HTERT RPE-1 (cell line): ENCODE data around the gene CRTAC1.

Experiments
- in situ Hi-C: fragments of 300-500 bp; cut with MboI; formaldehyde crosslinking; loops from 4 replicates; pipeline ENCODE4 v1.14.3; 2020; ENCODE audit warnings: low sequenced_read_pairs

The CRTAC1 gene

DNA sequence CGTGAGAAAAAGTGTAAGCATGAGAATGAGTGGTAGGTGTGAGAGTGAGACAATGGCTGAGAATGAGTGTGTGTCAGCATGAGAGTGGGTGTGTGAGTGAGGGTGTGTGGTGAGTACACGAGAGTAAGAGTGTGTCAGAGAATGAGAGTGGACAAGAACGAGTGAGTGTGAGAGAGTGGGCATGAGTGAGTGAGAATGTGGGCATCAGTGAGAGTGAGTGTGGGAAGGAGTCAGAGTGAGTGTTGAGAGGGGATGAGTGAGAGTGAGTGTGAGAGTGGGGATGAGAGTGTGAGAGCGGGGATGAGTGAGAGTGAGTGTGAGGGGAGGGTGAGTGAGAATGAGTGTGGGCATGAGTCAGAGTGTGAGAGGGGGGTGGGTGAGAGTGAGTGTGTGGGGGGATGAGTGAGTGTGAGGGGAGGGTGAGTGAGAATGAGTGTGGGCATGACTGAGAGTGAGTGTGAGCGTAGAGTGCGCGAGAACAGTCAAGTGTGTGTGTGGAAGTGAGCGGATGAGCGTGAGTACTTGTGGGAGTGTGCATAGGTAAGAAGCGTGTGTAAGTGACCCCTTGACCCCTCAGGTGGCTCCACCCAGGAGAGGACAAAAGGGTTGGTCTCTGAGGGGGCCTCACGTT is 105.0 kb downstream of the CRTAC1 start:
- in situ Hi-C loops, result no loop called here

DNA sequence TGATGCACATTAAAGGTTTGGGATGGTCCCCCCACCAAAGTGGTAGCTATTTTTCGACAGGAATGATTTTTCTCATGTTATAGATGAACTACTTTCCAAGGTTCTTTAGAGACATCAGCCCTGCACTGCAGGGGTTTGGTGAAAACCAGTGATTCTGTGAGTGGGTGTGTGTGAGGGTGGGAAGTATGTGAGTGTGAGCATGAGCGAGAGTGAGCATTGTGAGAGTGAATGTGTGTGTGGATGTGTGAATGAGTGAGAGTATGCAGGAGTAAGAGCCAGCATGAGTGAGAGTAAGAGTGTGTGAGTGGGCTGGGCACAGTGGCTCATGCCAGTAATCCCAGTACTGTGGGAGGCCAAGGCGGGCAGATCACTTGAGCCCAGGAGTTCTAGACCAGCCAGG is 105.7 kb downstream of the CRTAC1 start:
- in situ Hi-C loops, result no loop called here

DNA sequence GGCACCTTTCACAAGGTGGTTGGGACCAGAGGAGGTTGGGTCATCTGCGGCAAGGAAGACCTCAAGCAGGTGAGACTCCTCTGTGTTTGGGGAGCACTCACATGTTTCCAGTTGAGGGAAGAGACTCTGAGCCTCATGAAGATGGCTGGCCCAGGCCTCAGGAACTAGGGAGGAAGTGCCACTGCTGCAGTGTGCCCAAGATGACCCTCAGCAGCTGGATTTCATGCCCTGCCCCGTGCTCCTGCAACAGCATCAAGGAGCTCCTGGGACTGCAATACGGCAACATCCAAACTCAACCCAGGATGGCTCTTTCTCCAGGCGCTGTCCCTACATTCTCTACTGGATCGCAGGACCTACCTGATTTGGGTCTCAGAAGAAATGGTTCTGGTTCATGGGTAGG is 106.9 kb downstream of the CRTAC1 start:
- in situ Hi-C loops, result no loop called here

DNA sequence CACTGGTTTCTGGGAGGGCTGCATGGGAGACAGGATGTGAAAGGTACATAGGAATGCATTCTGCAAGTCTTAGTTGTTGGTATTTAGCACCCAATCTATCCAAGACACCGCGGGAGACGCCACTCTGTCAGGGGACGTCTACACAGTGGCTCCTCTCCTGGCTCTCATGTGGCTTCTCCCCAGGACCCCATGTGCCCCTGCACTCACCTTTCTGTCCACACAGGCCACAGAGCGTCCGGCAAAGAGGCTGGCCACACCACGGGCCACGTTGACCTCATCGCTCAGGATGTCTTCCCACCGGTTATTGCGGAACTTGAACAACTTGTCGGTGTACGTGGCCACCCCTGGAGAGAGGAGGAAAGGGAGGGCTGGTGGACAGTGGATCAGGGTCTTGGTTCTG is 107.4 kb downstream of the CRTAC1 start:
- in situ Hi-C loops, result no loop called here

DNA sequence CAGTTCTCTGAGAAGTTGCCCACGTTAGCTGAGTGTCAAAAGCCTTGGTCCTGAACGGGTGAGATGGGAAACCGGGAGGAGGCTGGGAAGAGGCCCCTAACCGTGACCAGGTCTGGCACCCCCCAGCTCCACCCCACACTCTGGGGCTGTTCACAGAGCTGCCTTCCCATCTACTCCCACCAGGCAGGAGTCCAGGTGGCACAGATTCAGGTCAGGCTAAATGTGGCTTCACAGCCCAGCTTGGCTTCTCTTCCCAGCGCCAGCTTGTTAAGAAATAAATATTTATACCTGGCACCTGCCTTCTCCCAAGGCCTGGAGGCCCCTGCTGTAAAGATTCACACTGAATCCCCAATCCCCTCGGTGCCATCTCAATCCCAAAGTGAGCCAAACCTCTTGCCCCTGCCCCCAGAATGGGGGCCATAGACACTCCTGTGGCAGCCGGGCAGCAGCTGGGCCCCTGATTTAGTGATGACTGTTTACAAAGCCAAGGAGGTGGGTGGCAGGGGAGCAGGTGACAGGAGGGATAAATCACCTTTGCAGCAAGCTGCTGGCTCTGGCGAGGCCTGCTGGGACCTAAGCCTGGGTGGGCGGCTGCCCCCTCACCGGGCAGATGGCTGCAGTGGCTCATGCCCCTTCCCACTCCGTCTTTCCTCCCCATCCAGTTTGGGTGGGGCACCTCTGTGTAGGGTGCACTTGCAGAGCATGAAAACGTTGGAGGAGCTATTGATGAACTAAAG is 108.2 kb downstream of the CRTAC1 start:
- in situ Hi-C loops, result no loop called here

DNA sequence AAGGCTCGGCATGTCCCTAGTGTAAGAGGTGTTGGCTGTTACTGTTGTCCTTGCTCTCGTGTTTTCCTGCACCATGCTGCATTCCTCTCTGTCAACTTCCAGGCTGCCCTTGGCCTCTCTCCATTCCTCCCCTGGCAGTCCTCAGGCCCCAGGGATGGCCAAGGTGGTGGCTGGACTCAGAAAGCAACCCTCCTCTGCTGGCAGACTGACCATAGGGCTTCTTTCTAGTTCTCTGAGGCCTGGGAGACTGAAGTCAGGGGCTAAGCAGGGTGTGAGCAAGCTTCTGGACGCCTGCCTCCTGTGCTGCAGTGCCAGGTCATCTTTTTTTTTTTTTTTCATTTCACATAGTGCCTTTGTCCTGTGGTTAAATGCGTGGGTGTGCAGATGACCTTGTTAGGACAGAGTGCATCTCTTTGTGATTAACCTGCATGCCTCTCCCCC is 108.8 kb downstream of the CRTAC1 start:
- in situ Hi-C loops, result no loop called here

DNA sequence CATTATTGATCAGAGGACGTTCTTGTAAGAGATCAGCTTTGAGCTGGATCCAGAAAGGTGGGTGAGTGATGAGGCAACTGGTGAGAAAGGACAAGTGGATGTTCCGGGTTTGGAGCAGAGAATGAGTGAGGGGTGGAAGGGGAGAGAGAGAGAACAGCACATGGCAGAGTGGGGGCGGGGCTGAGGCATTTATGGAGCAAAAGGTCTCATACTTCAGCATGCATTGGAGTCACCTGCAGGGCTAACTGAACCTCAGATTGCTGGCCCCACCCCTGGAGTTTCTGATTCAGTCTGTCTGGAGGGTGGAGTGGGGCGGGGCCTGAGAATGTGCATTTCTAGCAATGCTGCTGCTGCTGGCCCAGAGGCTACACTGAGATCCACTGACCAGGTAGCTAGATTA is 109.6 kb downstream of the CRTAC1 start:
- in situ Hi-C loops, result no loop called here

DNA sequence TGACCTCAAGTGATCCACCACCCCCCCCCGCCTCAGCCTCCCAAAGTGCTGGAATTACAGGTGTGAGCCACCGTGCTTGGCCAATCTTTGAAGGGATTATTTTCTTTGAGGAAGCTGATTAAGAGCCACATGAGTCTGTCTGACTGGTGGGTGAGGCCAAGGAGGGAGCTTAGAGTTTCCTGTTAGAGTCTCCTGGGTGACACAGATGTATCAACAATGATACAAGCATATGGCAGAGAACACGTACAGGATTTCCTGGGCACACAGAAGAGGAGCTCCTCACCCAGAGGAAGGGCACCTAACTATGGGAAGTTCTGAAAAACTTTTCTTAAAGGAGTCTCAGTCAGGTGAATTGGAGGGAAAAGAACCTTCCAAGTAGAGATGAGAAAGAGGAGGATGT is 111.4 kb downstream of the CRTAC1 start:
- in situ Hi-C loops, result no loop called here

DNA sequence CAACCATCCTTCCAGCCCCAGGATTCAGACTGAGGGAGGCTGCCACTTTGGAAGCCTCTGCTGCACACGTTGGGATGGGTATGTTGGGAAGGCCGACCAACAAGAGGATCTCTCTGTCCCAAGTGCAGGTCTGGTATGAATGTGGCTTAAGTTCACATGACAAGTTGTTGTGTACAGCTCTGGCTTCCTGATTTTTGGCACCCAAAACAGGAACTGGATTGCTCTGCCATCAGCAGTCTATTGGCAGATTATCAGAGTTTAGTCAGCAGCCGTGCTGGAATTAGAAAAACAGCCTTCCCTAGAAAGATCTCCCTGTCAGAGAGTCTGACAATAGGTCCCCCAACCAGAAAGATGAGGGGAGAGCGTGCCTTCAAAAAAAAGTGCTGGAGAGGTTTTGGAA is 113.8 kb downstream of the CRTAC1 start:
- in situ Hi-C loops, result no loop called here

DNA sequence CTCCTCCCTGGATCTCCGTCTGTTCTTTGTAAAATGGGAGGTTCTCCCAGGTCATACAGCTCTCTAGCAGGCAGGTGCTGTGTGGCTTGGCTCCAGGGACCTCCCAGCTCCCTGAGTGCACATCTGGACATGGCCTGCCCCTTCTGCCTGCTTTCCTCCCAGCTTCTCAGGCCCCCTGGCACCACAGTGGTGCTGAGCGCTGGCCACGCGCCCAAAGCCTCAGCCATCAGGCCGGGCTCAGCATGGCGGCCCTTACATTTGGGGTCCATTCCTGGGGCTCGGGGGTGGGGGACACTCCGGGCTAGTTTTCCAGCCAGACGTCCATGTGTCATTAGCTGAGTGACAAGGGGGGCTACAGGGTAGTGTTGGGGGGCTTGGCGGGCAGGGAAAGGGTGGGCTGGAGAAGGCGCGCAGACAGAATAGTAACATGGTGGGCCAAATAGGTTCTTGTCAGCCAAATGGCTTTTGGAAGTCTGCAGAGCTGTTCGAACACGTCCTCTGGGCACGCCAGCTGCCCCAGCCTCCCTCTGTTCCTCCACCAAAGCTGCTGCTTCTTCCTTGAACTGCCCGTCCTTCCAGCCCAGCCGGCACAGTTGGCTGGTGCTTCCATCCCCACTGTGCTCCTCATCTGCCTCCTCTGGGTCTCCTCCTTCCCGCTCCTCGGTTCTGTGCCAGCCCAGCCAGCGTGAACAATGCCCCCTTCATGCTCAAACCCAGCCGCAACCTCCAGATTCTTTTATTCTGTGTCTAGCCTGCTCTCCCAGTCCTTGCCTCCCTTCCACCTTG is 114.9 kb downstream of the CRTAC1 start:
- in situ Hi-C loops, result no loop called here

DNA sequence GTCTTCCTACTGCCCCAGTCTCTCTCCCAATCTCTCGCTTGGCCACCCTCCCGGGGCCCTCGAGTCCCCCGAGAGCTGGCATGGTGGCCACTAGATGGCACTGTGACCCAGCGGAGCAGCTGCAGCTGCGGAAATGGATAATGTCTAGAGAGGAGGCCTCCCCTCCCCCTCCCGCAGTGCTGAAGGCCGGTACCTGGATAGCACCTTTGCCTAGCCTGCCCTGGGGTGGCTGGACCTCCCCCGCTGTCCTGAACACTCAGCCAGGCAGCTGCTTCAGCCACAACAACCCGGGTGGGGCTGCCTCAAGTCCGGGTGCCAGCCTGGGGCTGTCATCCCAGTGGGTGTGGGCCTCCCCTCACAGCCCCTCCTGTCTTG is 115.6 kb downstream of the CRTAC1 start:
- in situ Hi-C loops, result no loop called here

DNA sequence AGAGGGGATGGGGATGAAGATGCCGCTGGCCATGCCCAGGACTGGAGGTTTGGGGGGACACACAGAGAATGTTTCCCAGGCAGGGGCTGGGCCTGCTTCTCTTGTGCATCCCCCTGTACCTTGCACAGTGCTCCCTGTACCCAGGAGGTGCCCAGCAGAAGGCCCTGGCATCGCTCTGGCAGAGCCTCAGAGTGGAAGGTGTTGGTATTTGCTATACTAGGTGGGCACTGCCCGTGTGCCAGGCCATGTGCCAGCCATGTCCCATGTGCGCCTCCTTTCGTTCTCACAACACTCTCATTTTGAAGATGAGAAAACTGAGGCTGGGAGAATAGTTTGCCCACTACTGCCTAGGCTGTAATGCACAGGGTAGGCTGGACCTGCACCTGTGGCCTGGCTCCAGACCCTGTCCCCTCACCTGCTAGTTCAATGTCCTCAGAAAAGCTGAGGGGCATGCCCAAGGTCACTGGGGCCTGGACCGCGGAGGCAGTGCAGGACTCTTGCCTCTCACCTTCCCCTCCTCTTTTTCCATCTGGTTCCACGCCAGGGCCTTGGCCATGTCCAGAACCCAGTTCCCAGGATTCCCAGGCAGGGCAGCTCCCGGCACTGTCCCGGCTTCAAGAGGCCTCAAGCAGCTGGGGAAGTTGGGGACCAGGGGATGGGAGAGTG is 116.1 kb downstream of the CRTAC1 start:
- in situ Hi-C loops, result no loop called here

DNA sequence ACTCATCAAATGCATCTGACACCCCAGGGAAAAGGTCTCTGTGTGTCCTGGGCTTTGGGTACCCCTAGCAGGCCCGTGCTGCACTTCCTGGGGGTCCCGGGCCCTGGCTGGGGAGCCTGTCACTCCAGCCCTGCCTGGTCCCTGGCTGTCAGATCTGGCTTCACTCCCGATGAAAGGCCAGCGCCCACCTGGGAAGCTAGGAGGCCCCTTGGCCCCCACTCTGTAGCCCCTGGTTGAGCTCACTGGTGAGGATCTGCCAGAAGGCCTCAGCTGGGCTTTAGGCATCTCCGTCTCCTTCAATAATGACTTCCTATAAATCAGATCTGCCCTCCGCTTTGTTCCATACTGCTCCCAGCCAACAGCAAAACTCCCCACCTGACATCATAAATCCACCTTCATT is 116.8 kb downstream of the CRTAC1 start:
- in situ Hi-C loops, result no loop called here

DNA sequence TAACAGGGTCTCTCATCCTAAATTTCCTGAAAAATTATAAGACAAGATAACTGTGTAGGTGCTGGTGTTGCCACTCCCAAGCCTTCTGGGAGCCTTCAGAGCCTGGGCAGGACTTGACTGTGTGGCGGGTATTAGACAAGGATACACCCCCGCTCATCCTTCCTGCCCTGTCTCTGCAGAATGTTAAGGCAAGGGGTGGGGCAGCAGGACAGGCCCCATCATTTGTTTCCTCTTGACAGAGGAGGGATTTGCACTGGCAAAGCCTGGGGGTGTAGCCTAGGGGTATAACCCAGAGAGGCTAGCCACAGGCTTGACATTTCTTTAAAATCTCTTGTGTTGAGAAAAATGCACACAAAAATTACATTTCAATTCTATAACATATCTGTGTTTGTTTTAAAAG is 117.2 kb downstream of the CRTAC1 start:
- in situ Hi-C loops, result no loop called here

DNA sequence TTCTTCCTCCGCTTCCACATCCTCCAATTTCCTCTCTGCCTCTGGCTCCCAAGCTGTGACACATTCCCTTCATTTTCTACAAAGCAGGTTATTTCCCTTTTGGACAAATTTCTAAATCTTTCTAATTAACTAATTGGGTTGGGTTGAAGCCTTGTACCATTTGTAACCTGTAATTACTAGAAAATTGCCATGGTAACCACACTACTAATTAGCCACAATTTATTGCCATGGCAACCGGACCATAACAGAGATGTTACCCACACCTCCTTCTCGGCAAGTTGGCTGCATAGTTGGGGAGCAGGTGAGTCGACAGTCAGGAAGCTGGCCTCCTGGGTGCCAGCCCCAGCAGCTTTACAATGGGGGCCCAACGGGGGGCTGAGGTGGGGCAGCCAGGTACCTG is 119.2 kb downstream of the CRTAC1 start:
- in situ Hi-C loops, result no loop called here

DNA sequence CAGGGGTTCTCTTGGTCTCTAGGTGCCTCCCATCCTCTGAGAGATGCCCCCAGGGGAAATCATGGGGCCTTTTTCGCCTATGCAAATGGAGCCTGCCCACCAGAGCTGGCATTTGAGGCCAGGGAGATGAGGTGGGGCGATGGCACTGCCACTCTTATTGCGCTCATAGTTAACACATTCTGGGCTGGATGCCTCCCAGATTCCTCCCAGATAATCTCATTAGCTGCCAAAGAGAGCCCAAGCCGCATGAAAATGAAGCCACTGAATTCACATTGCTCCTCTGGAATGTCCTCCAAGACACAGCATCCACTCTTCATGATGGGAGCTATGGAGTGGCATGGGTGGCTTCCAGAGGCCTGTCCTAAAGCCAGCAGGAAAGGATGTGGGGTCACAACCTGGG is 119.8 kb downstream of the CRTAC1 start:
- in situ Hi-C loops, result no loop called here

DNA sequence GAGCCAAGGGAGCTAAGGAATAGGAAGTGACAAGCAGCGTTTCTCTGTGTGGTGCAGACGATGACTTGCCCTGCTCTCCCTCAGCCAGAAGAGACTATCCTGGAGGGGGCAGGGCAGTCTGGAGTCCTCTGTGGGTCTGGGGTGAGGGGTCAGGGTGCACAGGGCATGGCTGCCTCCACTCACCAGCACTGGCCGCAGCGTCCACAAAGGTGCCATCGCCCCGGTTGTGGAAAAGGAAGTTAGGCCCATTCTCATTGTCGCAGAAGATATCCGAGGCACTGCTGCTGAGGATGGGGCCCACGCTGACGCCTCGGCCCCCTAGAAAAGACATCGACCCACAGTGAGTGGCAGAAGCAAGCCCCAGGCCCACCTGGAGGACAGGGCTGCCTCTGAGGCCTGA is 122.6 kb downstream of the CRTAC1 start:
- in situ Hi-C loops, result no loop called here

DNA sequence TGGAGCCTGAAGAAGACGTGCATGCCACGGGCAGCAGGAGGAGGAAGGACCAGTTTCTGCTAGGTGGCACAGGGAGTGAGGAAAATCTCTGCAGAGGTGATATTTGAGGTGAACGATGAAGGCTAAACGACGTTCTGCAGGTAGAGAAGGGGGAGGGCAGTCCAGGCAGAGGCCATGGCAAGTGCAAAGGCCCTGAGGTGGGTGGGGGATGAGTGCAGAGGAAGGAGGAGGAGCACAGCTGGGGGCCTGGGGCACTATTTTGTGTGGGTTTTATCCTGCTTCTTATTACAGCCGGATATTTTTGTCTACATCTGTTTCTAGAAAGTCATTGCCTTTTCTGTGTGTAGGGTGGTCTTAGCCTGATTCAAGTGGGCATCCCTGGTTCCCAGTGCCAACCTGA is 123.2 kb downstream of the CRTAC1 start:
- in situ Hi-C loops, result no loop called here

DNA sequence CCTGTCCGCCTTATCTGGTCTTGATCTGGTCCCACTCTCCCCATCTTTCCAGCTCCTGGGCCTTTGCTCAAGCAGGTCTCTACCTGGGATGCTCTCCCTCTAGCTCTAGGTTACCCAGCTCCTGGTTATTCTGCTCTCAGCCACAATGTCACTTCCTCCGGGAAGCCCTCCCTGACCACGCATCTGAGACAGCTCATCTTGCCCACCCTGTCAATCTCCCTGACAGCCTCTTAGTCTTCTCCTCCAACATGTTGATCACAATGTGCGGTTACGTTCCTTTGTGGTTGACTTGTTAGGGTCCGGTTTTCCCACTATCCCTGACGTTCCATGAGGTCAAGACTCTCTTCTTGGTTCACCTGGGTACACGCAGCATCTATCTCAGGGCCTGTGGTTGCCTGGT is 125.1 kb downstream of the CRTAC1 start:
- in situ Hi-C loops, result no loop called here

DNA sequence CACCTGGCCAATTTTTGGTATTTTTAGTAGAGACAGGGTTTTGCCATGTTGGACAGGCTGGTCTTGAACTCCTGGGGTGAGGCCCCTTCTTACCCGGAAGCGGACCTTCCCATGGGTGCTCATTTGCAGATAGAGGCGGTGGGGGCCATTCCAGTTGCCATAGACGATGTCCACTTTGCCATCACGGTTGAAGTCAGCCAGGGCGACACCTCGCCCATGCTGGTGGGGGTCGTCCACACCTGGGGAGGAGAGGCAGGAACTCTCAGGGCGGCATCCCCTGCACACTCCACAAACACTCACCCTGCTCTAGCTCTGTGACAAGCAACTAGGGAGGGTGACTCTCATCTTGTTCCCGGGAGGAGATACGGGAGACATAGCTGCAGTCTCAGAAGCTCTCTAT is 125.8 kb downstream of the CRTAC1 start:
- in situ Hi-C loops, result no loop called here

DNA sequence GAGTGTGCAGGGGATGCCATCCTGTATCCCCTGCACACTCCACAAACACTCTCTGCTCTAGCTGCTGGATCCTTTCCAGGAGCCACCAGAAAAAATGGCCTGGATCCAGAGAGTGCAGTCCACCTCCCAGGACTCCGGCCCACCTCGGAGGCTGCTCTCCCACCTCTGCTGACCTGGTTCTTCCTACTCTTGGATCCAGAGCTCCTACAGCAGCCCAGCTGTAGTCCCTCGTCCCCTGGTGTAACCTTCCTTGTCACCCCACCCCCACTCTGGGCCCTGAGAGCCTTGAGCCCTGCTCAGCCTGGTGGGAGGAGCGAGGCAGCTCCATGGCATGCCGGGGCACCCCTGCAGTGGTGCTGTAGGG is 126.4 kb downstream of the CRTAC1 start:
- in situ Hi-C loops, result no loop called here
